Activated T-cell treated with anti-CD3 and anti-CD28 coated beads, Interleukin-2, amount 50 U/mL, for 4 hours (primary cell): ENCODE data around the gene GANAB. TPM values are rescaled to one million over a fixed set of nuclear protein-coding genes. Genes with fewer than 3 reads are reported as not detected.
"Not testable (repeated sequence)": the region's sequence is repeated elsewhere in the genome, so short reads cannot be mapped to it uniquely, and the experiment has no call there.

ENCODE experiments used
- ATAC-seq, 2 donors: fragments of 200-7000 bp; cut with Tn5 transposase; one replicate each; pipeline ENCODE4 v1.10.0; 2021
- DNase-seq: peaks from one replicate; pipeline ENCODE4 v3.0.0-alpha.2; 2020
- H3K27me3 Mint-ChIP-seq: one replicate; pipeline ENCODE4 v1.8.0; 2021; ENCODE audit warnings: low read depth, mixed read lengths
- H3K36me3 Mint-ChIP-seq: one replicate; pipeline ENCODE4 v1.8.0; 2022; ENCODE audit warnings: mixed read lengths; ENCODE audit not compliant: insufficient read depth
- H3K4me1 Mint-ChIP-seq: one replicate; pipeline ENCODE4 v1.8.0; 2021; ENCODE audit warnings: low read depth, mixed read lengths
- H3K4me3 Mint-ChIP-seq: one replicate; pipeline ENCODE4 v1.8.0; 2021; ENCODE audit warnings: mild to moderate bottlenecking, moderate library complexity, mixed read lengths
- H3K9me3 Mint-ChIP-seq: one replicate; pipeline ENCODE4 v1.8.0; 2021; ENCODE audit warnings: mixed read lengths
- total RNA-seq, 3 donors: library from RNA; stranded (reverse); gene quantifications; one replicate each; pipeline ENCODE4 v1.2.1, GENCODE V29; 2021

Gene GANAB
- total RNA-seq, 3 donors from 2014 or later, result 173 to 204 (median 194) TPM

DNA sequence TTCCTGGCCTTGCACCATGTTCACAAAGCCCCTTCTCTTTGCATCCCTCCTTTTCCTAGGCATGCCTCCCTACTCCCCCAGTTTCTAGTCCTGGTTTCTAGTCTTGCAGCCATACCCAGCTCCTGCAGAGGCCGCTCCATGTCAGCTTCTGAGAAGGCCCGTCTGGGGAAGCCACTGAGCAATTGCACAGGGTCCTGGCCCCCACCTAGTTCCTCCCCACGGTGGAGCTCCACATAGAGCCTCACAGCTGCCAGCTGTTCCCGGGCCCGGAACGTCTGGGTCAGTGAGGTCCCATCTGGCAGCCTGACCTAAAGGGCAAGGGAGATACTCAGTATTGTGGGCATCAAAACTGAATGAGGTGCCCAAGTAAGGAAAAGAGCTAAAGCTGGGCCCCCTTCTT, 30.3 kb upstream of the GANAB start:
- peak overlapping the region; percentile 90 for H3K4me3 Mint-ChIP-seq
- peaks cover 13% of the 10 kb centered on the region for H3K36me3 Mint-ChIP-seq
- H3K4me1 Mint-ChIP-seq, result peaks cover 35% of the 10 kb centered on the region
- no peaks in the 10 kb centered on the region for H3K9me3 Mint-ChIP-seq
- no peak for ATAC-seq
- no peak for DNase-seq
- no peaks in the 10 kb centered on the region for H3K27me3 Mint-ChIP-seq

DNA sequence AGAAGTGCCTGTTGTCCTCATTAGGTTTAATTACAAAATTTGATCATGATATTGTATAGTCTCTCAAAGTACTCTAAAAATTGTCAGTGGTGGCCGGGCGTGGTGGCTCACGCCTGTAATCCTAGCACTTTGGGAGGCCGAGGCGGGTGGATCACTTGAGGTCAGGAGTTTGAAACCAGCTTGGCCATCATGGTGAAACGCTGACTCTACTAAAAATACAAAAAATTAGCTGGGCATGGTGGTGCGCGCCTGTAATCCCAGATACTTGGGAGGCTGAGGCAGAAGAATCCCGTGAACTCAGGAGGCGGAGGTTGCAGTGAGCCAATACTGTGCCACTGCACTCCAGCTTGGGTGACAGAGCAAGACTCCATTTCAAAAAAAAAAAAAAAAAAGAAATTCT, 29.0 kb upstream of the GANAB start:
- not testable (repeated sequence) for H3K27me3 Mint-ChIP-seq, H3K9me3 Mint-ChIP-seq, H3K4me3 Mint-ChIP-seq, DNase-seq, ATAC-seq
- Mint-ChIP-seq H3K4me1 (peaks cover 31% of the 10 kb centered on the region), H3K36me3 (peaks cover 13% of the 10 kb centered on the region)

DNA sequence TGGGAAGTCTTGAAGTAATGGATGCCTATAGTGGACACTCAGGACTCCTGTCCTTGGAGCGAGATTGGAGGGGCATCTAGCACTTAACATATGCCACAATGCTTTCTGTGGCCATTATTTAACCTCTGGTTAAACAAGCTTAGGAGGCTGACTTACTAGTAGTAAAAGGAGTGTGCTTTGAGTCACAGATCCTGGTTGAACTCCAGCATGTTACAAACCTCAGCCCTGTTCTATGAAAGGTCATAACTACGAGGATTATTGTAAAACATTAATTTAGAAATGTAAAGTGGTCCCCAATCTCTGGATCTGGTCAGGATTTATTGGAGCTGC, 26.7 kb upstream of the GANAB start:
- DNase-seq (no peak), ATAC-seq (no peak)
- Mint-ChIP-seq H3K27me3 (no peaks in the 10 kb centered on the region), H3K4me3 (peak overlapping the region; percentile 98), H3K4me1 (peaks cover 35% of the 10 kb centered on the region), H3K36me3 (peaks cover 15% of the 10 kb centered on the region), H3K9me3 (no peaks in the 10 kb centered on the region)

DNA sequence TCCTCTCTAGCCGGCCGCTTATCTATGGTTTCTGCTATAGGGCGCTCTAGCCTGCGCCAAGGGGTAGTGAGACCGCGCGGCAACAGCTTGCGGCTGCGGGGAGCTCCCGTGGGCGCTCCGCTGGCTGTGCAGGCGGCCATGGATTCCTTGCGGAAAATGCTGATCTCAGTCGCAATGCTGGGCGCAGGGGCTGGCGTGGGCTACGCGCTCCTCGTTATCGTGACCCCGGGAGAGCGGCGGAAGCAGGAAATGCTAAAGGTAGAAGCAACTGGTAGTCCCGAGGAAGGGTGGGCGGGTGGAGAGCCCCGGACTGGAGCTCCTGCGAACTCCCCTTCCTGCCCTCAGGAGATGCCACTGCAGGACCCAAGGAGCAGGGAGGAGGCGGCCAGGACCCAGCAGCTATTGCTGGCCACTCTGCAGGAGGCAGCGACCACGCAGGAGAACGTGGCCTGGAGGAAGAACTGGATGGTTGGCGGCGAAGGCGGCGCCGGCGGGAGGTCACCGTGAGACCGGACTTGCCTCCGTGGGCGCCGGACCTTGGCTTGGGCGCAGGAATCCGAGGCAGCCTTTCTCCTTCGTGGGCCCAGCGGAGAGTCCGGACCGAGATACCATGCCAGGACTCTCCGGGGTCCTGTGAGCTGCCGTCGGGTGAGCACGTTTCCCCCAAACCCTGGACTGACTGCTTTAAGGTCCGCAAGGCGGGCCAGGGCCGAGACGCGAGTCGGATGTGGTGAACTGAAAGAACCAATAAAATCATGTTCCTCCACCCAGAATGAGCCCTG, 25.4 kb upstream of the GANAB start, which contains the start of the genes LBHD1 and UQCC3:
Gene LBHD1, minus strand, starts transcription at position 660 of the 782 bp plus-strand sequence. CDS start 2,236 bp downstream, outside the sequence.
Gene UQCC3, plus strand, starts transcription at position 66 of the 782 bp plus-strand sequence. Its CDS starts 73 bp downstream, at position 139.
- Mint-ChIP-seq H3K4me1 (peaks cover 30% of the 10 kb centered on the region), H3K9me3 (no peaks in the 10 kb centered on the region), H3K4me3 (peak within 1 kb of the TSS; percentile 98), H3K27me3 (no peaks in the 10 kb centered on the region), H3K36me3 (peaks cover 13% of the 10 kb centered on the region)
- ATAC-seq (peak; percentile 87 to 89), DNase-seq (peak; percentile 65)

DNA sequence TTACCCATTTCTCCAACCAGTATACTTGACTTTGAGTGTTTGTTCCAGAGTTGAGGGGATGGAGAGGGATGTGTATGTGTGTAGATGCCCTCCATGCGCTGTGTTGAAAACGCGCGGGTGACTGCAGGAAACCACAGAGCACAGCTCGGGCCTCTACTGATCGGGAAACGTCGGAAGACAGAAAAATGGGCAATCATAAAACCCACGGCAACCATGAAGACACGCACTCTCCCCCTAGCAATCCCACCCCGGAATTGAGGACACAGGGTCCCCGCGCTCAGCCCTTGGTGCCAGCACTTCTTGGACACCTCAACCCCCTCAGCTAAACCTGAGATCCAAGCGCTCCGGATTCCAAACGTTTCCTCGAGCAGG, 24.8 kb upstream of the GANAB start:
- DNase-seq, result no peak
- Mint-ChIP-seq H3K36me3 (peaks cover 19% of the 10 kb centered on the region), H3K27me3 (no peaks in the 10 kb centered on the region), H3K9me3 (no peaks in the 10 kb centered on the region), H3K4me3 (peak overlapping the region; percentile 98), H3K4me1 (peaks cover 32% of the 10 kb centered on the region)
- peak; percentile 7 to 15 for ATAC-seq

DNA sequence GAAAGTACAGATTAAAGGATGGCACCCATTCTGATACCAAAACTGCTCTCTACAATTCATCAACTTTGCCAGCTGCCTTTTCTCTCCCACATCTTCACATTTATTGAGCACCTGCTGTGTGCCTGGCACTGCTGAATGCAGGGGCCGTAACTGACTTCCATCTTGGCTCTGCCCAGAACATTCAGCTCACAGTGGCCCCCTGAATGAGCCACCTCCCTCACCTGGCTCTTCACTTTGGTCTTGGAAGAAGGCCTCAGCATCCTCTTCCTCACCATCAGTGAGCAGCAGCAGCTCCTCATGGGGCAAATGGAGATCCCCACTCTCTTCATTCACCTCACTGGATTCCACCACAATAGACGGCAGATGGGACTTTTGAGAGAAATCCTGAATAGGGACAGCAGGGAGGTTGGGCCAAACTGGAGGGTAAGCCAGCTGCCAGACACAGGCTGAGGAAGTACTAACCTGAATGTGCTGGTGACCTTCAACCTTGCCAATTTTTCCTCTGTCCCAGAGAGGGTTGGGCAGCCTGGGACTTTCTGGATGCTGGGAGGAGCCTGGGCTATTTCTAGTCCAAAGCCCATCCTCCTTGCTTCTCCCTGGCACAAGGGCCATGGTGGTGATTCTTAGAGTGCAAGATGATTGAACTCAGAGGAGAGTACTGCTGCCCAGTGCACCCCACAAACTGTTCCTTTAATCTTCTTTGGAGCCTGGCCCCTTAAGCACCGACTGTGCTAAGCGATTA, 23.2 kb upstream of the GANAB start:
- no peaks in the 10 kb centered on the region for H3K9me3 Mint-ChIP-seq
- DNase-seq (no peak), ATAC-seq (no peak)
- H3K4me1 Mint-ChIP-seq, result peaks cover 30% of the 10 kb centered on the region
- peaks cover 23% of the 10 kb centered on the region for H3K36me3 Mint-ChIP-seq
- H3K27me3 Mint-ChIP-seq, result no peaks in the 10 kb centered on the region
- peak overlapping the region; percentile 98 for H3K4me3 Mint-ChIP-seq

DNA sequence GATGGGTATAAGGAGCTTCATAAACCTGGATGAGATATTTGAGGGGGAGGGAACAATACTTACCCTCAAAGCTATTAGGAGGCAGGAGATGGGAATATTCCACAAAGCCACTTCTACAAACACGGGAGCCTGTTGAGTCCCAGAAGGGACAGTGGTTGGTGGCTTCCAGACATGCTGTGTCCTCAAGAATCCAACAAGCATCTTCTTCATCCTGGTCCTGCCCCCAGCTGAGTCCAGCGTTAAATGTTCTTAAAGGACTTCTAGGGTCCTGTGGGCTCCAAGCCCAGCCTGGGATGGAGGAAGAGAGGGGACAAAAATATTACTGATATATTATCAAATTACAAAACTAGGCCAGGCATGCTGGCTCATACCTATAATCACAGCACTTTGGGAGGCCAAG, 21.0 kb upstream of the GANAB start:
- Mint-ChIP-seq H3K36me3 (peaks cover 26% of the 10 kb centered on the region), H3K9me3 (no peaks in the 10 kb centered on the region), H3K4me3 (peak overlapping the region; percentile 98), H3K27me3 (no peaks in the 10 kb centered on the region), H3K4me1 (peaks cover 33% of the 10 kb centered on the region)
- no peak for DNase-seq
- ATAC-seq, result no peak

DNA sequence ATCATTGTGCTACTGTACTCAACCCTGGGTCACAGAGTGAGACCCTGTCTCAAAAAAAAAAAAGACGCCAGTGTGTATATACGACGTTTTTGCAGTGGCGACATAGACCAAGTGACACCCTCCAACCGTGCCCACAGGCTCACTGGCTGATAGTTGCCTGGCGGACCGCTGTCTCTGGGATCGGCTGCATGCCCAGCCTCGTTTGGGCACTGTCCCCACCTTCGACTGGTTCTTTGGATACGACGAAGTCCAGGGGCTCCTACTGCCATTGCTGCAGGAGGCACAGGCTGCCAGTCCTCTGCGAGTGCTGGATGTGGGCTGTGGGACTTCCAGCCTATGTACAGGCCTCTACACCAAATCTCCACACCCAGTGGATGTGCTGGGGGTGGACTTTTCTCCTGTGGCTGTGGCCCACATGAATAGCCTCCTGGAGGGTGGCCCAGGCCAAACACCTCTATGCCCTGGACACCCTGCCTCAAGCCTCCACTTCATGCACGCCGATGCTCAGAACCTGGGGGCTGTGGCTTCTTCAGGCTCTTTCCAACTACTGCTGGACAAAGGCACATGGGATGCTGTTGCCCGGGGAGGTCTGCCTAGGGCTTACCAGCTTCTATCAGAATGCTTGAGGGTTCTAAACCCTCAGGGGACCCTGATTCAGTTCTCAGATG, 20.0 kb upstream of the GANAB start:
- no peaks in the 10 kb centered on the region for H3K27me3 Mint-ChIP-seq
- H3K4me1 Mint-ChIP-seq, result peaks cover 30% of the 10 kb centered on the region

DNA sequence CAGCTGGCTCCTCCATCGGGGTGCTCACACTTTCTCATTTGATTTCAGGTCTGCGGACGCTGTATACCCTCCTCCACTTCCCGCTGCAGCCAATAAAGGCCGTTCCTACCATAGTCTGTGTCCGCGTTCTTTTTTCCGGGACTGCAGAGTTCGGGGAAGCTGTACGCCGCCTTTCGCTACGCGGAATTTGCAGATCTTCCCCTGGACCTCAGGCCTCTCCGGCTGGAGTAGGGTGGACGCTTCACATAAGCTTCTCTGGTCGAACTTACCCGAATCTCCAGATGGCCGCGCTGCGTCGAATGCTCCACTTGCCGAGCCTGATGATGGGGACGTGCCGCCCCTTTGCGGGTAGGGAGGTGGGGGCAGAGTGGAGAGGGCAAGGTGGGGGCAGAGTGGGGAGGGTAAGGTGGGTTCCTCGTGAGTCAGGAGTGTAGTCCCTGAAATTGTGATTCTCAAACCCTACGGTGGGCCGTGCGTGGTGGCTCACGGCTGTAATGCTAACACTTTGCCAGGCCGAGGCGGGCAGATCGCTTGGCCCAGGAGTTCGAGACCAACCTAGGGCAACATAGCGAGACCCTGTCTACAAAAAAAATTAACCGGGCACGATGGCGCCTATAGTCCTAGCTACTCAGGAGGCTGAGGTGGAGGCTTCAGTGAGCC, 19.3 kb upstream of the GANAB start:
- no peaks in the 10 kb centered on the region for H3K27me3 Mint-ChIP-seq
- ATAC-seq, result peak; percentile 27 to 38
- peaks cover 26% of the 10 kb centered on the region for H3K36me3 Mint-ChIP-seq
- H3K4me3 Mint-ChIP-seq, result peak overlapping the region; percentile 98
- DNase-seq, result peak; percentile 63
- no peaks in the 10 kb centered on the region for H3K9me3 Mint-ChIP-seq
- H3K4me1 Mint-ChIP-seq, result peaks cover 30% of the 10 kb centered on the region

More for the DNA sequence above, 20.0 kb upstream of the GANAB start:
- H3K4me3 Mint-ChIP-seq, result peak overlapping the region; percentile 98
- ATAC-seq (no peak), DNase-seq (no peak)
- no peaks in the 10 kb centered on the region for H3K9me3 Mint-ChIP-seq
- H3K36me3 Mint-ChIP-seq, result peaks cover 26% of the 10 kb centered on the region

DNA sequence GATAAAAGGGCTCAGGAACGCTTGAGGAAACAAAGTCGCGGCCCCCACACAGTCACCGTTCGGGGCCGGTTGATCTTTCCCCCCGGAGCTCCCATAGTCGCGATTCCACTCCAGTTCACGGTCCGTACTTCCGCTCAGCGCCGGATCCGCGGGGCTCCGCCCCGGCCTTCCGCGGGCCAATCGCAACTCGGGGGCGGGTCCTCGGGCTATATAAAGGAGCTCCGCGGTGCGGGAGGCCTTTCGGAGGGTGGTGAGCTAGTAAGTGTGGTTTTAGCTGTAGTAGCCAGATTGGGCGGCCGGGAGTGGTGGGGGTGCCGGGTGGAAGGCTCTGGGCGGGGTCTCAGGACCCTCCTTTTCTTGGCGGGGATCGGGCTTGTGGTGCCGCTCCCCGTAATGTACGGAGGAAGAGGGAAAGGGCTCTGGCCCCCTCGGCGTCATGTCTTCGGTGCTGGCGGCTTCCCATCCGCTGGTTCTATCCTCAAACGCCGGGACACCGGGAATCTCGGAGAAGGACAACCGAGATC, 18.7 kb upstream of the GANAB start, which contains the start of the genes C11orf98 and CSKMT:
Gene C11orf98, minus strand, starts transcription at position 136 of the 524 bp plus-strand sequence. Its CDS starts 41 bp downstream, at position 95.
Gene CSKMT, plus strand, starts transcription at position 238 of the 524 bp plus-strand sequence. CDS start 568 bp downstream, outside the sequence.
- Mint-ChIP-seq H3K27me3 (no peaks in the 10 kb centered on the region), H3K9me3 (no peaks in the 10 kb centered on the region), H3K36me3 (peaks cover 26% of the 10 kb centered on the region), H3K4me1 (peaks cover 26% of the 10 kb centered on the region), H3K4me3 (peak within 1 kb of the TSS; percentile 98)
- ATAC-seq (peak; percentile 89 to 91), DNase-seq (peak; percentile 96)

DNA sequence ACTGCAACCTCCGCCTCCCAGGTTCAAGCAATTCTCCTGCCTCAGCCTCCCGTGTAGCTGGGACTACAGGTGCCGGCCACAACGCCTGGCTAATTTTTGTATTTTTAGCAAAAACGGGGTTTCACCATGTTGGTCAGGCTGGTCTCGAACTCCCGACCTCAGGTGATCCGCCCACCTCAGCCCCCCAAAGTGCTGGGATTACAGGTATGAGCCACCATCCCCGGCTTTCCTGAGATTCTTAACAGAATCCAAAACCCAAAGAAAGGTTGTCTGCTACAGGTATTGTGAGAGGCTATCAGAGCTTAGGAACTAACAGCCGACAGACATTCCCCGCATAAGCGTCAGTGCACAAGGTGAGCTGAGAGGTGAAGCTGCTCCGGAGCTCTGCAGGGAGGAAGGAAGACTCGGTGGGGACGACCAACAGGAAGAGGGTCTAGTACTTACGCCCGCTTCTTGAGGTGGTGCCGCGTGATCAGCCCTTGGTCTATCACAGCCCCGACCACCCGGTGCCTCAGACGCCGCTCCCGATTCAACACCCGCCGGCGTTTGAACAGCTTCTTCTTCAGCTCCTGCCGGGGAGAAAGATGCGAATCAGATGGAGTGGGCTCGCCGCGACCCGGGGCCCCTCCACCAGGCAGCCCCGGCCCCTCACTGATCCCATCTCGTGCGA, 18.1 kb upstream of the GANAB start:
- Mint-ChIP-seq H3K4me1 (peaks cover 23% of the 10 kb centered on the region), H3K36me3 (peaks cover 25% of the 10 kb centered on the region), H3K27me3 (no peaks in the 10 kb centered on the region), H3K4me3 (peak overlapping the region; percentile 98), H3K9me3 (no peaks in the 10 kb centered on the region)
- peak; percentile 37 for DNase-seq
- ATAC-seq, result peak; percentile 56 to 64

DNA sequence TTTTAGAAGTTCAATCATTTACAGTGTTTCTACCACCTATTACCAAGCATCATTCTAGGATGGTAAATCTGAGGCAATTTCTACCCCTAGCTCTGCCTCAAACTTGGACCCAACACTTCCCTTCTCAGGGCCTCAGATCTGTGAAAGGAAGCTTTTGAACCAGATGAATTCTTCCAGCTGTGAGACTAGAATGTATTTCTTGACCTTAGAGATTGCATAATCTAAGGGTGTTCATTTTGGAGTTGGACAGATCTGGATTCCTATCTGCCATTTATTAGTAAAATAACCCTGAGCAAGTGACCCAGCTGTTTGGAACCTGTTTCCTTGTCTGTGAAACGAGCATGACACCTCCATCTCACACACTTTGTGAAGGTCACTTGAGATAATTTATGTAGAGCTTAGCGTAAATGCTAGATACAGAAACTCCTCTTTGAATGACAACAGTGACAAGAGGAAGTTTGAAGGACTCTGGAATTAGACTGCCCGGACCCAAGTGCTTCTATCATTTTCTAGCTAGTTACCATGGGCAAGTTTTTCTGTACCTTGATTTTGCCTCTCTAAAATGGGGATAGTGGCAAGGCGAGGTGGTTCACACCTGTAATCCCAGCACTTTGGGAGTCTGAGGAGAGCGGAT, 10.5 kb upstream of the GANAB start:
- H3K4me3 Mint-ChIP-seq, result no peak overlapping the region
- no peaks in the 10 kb centered on the region for H3K9me3 Mint-ChIP-seq
- ATAC-seq, result no peak
- peaks cover 10% of the 10 kb centered on the region for H3K4me1 Mint-ChIP-seq
- H3K27me3 Mint-ChIP-seq, result no peaks in the 10 kb centered on the region
- no peak for DNase-seq
- no peaks in the 10 kb centered on the region for H3K36me3 Mint-ChIP-seq

DNA sequence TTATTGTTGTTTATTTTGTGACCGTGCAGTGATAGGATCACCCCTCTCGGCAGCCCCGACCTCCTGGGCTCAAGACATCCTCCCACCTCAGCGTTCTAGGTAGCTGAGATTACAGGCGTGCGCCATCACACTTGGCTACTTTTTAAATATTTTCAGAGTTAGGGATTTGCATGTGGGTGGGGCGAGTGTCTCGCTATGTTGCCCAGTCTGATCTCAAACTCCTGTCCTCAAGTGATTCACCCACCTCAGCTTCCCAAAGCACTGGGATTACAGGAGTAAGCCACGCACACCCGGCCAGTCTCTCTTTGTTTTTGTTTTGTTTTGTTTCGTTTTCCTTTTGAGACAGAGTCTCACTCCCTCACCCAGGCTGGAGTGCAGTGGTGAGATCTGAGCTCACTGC, 7.9 kb upstream of the GANAB start:
- Mint-ChIP-seq H3K4me1 (peaks cover 13% of the 10 kb centered on the region), H3K4me3 (peak overlapping the region; percentile 52), H3K27me3 (no peaks in the 10 kb centered on the region), H3K9me3 (no peaks in the 10 kb centered on the region), H3K36me3 (no peaks in the 10 kb centered on the region)
- DNase-seq, result no peak
- no peak for ATAC-seq
